ENCODE measurements around the gene MYH7. TPM values are rescaled to one million over a fixed set of nuclear protein-coding genes. Genes with fewer than 3 reads are reported as not detected.

Gene MYH7
- not detected for total RNA-seq (2021; fragmentation: NEBNext Ultra II Directional; extraction: Animal tissue kit (Norgen Biotek cat#: 25700))
- long read RNA-seq, result 0 reads

- no peaks in the 10 kb centered on the region for H3K9me3 Mint-ChIP-seq
- H3K36me3 Mint-ChIP-seq (ENCODE audit: low read depth), result no peaks in the 10 kb centered on the region
- no peaks in the 10 kb centered on the region for H3K4me1 Mint-ChIP-seq (ENCODE audit: low read depth)
- TF ChIP-seq, protein P1, sequence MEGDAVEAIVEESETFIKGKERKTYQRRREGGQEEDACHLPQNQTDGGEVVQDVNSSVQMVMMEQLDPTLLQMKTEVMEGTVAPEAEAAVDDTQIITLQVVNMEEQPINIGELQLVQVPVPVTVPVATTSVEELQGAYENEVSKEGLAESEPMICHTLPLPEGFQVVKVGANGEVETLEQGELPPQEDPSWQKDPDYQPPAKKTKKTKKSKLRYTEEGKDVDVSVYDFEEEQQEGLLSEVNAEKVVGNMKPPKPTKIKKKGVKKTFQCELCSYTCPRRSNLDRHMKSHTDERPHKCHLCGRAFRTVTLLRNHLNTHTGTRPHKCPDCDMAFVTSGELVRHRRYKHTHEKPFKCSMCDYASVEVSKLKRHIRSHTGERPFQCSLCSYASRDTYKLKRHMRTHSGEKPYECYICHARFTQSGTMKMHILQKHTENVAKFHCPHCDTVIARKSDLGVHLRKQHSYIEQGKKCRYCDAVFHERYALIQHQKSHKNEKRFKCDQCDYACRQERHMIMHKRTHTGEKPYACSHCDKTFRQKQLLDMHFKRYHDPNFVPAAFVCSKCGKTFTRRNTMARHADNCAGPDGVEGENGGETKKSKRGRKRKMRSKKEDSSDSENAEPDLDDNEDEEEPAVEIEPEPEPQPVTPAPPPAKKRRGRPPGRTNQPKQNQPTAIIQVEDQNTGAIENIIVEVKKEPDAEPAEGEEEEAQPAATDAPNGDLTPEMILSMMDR (IDR thresholded peaks at IDR 0.05), result no peak
- no peak within 1 kb of the TSS for H3K27ac Mint-ChIP-seq
- H3K4me3 Mint-ChIP-seq, result no peak within 1 kb of the TSS
- peaks cover 47% of the 10 kb centered on the region for H3K27me3 Mint-ChIP-seq (ENCODE audit: insufficient read depth)
- DNase-seq, result no peak
Measured at GRCh38 chr14:23435543-23436326, at the start of gene MYH7. Gene MYH7, minus strand, starts transcription at chr14:23435660. Its CDS starts 1,928 bp downstream, at chr14:23433732.

DNA sequence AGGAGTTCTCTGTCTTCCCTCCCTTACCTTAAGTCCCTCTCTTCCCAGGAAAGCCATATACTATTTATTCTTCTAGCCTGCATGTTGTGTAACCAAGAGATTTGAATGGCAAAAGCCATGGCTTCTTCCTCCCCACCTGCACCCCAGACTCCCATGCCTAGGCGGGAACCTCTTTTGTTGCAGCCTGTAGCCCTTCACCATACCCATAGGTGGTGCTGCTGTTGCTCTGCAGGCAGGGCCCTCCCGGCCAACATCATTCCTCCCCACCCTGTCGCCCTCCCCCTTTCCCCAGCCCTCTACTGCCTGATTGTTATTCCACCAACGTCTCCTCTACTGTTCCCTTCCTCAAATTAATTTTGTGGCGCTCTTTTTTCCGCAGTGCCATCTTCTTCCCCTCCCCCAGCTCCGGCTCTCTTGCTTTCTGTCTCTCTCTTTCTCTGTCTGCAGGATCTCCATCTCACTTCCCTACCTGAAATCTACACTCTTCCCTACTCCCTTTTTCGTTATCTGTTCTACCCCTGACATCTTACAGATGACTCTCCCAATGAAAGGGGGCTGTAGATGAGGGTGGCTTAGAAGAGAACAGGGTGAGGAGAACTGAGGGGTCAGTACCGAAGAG, 47.9 kb upstream of the MYH7 start:
- Mint-ChIP-seq H3K9me3 (no peaks in the 10 kb centered on the region), H3K27me3 (ENCODE audit: insufficient read depth) (no peaks in the 10 kb centered on the region), H3K4me1 (ENCODE audit: low read depth) (peaks cover 3% of the 10 kb centered on the region), H3K27ac (no peak overlapping the region), H3K4me3 (no peak overlapping the region), H3K36me3 (ENCODE audit: low read depth) (peaks cover 5% of the 10 kb centered on the region; the same call in 1 of the 2 replicates)
- no peak for DNase-seq
- TF ChIP-seq, protein P1 (IDR thresholded peaks at IDR 0.05), result peak; percentile 69

- Mint-ChIP-seq H3K27me3 (ENCODE audit: insufficient read depth) (no peaks in the 10 kb centered on the region), H3K27ac (no peak overlapping the region), H3K9me3 (no peaks in the 10 kb centered on the region), H3K4me1 (ENCODE audit: low read depth) (peaks cover 6% of the 10 kb centered on the region), H3K36me3 (ENCODE audit: low read depth) (peaks cover 7% of the 10 kb centered on the region; the same call in 1 of the 2 replicates), H3K4me3 (no peak overlapping the region)
- no peak for DNase-seq
- TF ChIP-seq, protein P1 (IDR thresholded peaks at IDR 0.05), result no peak
Measured at GRCh38 chr14:23482823-23483148, 47.3 kb upstream of the MYH7 start.

- Mint-ChIP-seq H3K4me1 (ENCODE audit: low read depth) (peaks cover 6% of the 10 kb centered on the region), H3K36me3 (ENCODE audit: low read depth) (peaks cover 9% of the 10 kb centered on the region; the same call in 1 of the 2 replicates), H3K27me3 (ENCODE audit: insufficient read depth) (no peaks in the 10 kb centered on the region), H3K9me3 (no peaks in the 10 kb centered on the region), H3K27ac (no peak overlapping the region), H3K4me3 (no peak overlapping the region)
- TF ChIP-seq, protein P1 (IDR thresholded peaks at IDR 0.05), result peak; percentile 38; the same call in 1 of the 2 replicates
- no peak for DNase-seq
Measured at GRCh38 chr14:23481979-23482822, 46.7 kb upstream of the MYH7 start.

GRCh38 chr14:23481362-23481970, 46.0 kb upstream of the MYH7 start:
- Mint-ChIP-seq H3K36me3 (ENCODE audit: low read depth) (peaks cover 9% of the 10 kb centered on the region), H3K4me1 (ENCODE audit: low read depth) (peaks cover 6% of the 10 kb centered on the region)
- TF ChIP-seq, protein P1 (IDR thresholded peaks at IDR 0.05), result no peak; the same call in 1 of the 2 replicates

More at GRCh38 chr14:23481362-23481970, 46.0 kb upstream of the MYH7 start:
- Mint-ChIP-seq H3K4me3 (no peak overlapping the region), H3K9me3 (no peaks in the 10 kb centered on the region), H3K27me3 (ENCODE audit: insufficient read depth) (no peaks in the 10 kb centered on the region), H3K27ac (no peak overlapping the region)
- DNase-seq, result peak; percentile 6

All from HFFc6 (cell line).